ENCODE data around the gene HIPK2.

Gene HIPK2

GRCh38 chr7:139703487-139704307 lies 74.1 kb downstream of the HIPK2 start:
- no peak for DNase-seq (ENCODE audit: insufficient read length, low spot score)
- TF ChIP-seq CTCF (IDR thresholded peaks at IDR 0.05; ENCODE audit: insufficient read depth, missing control alignments), result no peak
- no peak for FAIRE-seq

- no peak for TF ChIP-seq CTCF (IDR thresholded peaks at IDR 0.05; ENCODE audit: insufficient read depth, missing control alignments)
- no peak for DNase-seq (ENCODE audit: insufficient read length, low spot score)
- no peak for FAIRE-seq
Measured at GRCh38 chr7:139702811-139703486, 74.8 kb downstream of the HIPK2 start.

DNA sequence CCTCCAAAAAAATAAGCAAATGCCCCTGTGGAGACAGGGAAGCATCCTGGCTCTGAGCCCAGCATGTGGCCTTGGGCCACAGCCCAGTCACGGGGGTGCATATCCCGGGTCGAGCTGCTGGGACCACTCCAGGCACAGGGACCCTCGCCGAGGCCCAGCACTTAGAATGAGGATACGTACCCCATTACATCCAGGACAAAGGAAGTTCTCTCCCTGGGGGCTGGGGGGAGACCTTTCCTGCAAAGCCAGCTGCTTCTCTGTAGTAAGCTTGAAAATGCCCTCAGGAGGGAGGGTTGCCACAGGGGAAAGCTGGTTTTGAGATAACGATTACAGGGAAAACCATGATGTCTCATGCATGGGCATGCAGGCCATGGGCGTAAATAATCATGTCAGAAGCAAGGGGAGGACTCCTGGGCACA lies 75.5 kb downstream of the HIPK2 start:
- no peak for TF ChIP-seq CTCF (IDR thresholded peaks at IDR 0.05; ENCODE audit: insufficient read depth, missing control alignments)
- DNase-seq (ENCODE audit: insufficient read length, low spot score), result no peak
- no peak for FAIRE-seq

DNA sequence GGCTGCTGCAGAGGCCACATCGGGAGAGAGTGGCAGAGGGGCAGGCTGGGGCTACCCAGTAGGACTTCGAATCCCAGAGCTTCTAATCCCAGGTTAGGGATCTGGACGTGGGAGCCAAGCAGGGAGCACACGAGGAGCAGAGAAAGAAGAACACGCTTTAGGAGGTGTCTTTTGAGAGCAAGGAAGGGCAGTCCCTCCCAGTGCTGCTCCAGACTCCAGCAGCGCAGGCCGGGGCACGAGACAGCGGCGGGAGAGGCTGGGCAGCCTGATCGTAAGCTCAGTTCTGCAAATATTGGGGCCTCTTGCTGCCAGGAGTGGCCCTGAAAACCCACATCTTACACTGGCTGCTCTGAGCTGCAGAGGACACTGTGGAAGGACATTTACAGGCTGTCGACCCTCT lies 75.9 kb downstream of the HIPK2 start:
- TF ChIP-seq CTCF (IDR thresholded peaks at IDR 0.05; ENCODE audit: insufficient read depth, missing control alignments), result no peak
- FAIRE-seq (no peak), DNase-seq (ENCODE audit: insufficient read length, low spot score) (no peak)

GRCh38 chr7:139700505-139701235 lies 77.1 kb downstream of the HIPK2 start:
- DNase-seq (ENCODE audit: insufficient read length, low spot score) (no peak), FAIRE-seq (no peak)
- TF ChIP-seq CTCF (IDR thresholded peaks at IDR 0.05; ENCODE audit: insufficient read depth, missing control alignments), result no peak

DNA sequence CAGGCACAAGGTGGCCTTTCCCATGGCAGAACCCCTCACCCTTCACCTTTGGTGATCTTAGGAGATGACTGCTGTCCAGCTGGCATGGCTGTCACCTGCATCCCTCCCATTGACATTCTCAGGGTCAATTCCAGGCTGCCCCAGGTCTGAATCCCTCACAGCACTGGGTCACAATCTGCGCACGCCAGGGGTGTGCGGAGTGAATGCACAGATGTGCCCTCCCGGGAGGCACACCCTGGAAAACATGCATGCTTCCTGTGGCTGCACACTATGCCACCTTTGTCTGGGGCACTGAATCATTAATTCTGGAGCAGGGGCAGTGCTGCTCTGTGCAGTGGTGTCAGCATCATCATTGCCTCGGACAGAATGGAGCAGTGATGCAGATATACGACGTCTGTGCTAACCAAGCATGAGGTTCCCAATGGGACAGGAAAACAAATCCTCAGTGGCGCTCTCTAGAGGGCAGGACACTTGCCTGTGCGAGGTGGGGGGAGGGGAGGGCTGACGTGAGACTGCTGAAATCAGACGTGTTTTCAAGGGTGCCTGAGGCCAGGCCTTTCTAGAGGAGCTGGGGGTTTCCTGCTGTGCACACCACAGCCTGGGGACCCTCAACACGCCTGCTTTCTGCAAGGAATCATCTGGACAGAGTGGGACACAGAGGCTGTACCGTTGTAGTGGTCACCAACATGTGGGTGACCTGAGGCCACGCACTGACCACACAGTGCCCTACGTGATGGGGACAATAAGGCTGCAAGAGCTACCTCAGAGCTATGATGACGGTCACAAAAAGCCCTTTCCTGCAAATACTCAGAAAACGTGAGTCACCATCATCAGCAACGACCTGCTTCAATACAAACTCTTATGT lies 77.9 kb downstream of the HIPK2 start:
- TF ChIP-seq CTCF (IDR thresholded peaks at IDR 0.05; ENCODE audit: insufficient read depth, missing control alignments), result no peak
- DNase-seq (ENCODE audit: insufficient read length, low spot score) (no peak), FAIRE-seq (no peak)

Data from D721Med (cell line).